GM12874 (cell line): ENCODE measurements around the gene IL21R.

Experiments
- CTCF ChIP-seq: IDR thresholded peaks from 2 replicates; pipeline ENCODE4 v1.5.1; 2011; ENCODE audit warnings: low read depth, mild to moderate bottlenecking, control low read depth, low read length, moderate library complexity; ENCODE audit not compliant: insufficient read depth

The IL21R gene

GRCh38 chr16:27394516-27394915 lies 7.5 kb upstream of the IL21R start:
- no peak for TF ChIP-seq CTCF

- no peak for TF ChIP-seq CTCF
These were observed 2.8 kb upstream of the IL21R start for GRCh38 chr16:27398894-27399853.

GRCh38 chr16:27399969-27400368 lies 2.0 kb upstream of the IL21R start:
- no peak for TF ChIP-seq CTCF

- TF ChIP-seq CTCF: no peak
These were observed 988 bp upstream of the IL21R start for GRCh38 chr16:27400751-27401620.

GRCh38 chr16:27402569-27402963 lies 592 bp downstream of the IL21R start:
- TF ChIP-seq CTCF: no peak

- TF ChIP-seq CTCF: no peak
These were observed 1.1 kb downstream of the IL21R start for GRCh38 chr16:27402964-27403600.

- TF ChIP-seq CTCF: no peak
These were observed 1.6 kb downstream of the IL21R start for GRCh38 chr16:27403601-27403992.
